ENCODE data around the gene KIFC3. TPM values are rescaled to one million over a fixed set of nuclear protein-coding genes. Genes with fewer than 3 reads are reported as not detected.

KIFC3 gene
- total RNA-seq, 1 donor from 2014 or later: 15.4 TPM

GRCh38 chr16:57711993-57712392, 90.3 kb downstream of the KIFC3 start:
- no peaks in the 10 kb centered on the region for H3K36me3 Mint-ChIP-seq (ENCODE audit: low read depth, unreplicated experiment)
- no peaks in the 10 kb centered on the region for H3K4me1 Mint-ChIP-seq (ENCODE audit: unreplicated experiment)
- no peak for DNase-seq (ENCODE audit: low spot score)
- no peak for TF ChIP-seq CTCF (IDR thresholded peaks at IDR 0.05; ENCODE audit: unreplicated experiment)
- H3K27me3 Mint-ChIP-seq (ENCODE audit: unreplicated experiment): no peaks in the 10 kb centered on the region
- no peaks in the 10 kb centered on the region for H3K9me3 Mint-ChIP-seq (ENCODE audit: unreplicated experiment)
- no peak overlapping the region for H3K27ac Mint-ChIP-seq (ENCODE audit: unreplicated experiment)
- H3K4me3 Mint-ChIP-seq (ENCODE audit: unreplicated experiment): no peak overlapping the region

GRCh38 chr16:57711346-57711745, 90.9 kb downstream of the KIFC3 start:
- no peaks in the 10 kb centered on the region for H3K27me3 Mint-ChIP-seq (ENCODE audit: unreplicated experiment)
- H3K4me1 Mint-ChIP-seq (ENCODE audit: unreplicated experiment): no peaks in the 10 kb centered on the region
- no peak overlapping the region for H3K27ac Mint-ChIP-seq (ENCODE audit: unreplicated experiment)
- H3K4me3 Mint-ChIP-seq (ENCODE audit: unreplicated experiment): no peak overlapping the region
- H3K9me3 Mint-ChIP-seq (ENCODE audit: unreplicated experiment): no peaks in the 10 kb centered on the region
- no peaks in the 10 kb centered on the region for H3K36me3 Mint-ChIP-seq (ENCODE audit: low read depth, unreplicated experiment)
- DNase-seq (ENCODE audit: low spot score): no peak
- TF ChIP-seq CTCF (IDR thresholded peaks at IDR 0.05; ENCODE audit: unreplicated experiment): no peak

GRCh38 chr16:57709663-57710062, 92.6 kb downstream of the KIFC3 start:
- no peak for TF ChIP-seq CTCF (IDR thresholded peaks at IDR 0.05; ENCODE audit: unreplicated experiment)
- no peak for DNase-seq (ENCODE audit: low spot score)
- peaks cover 1% of the 10 kb centered on the region for H3K27me3 Mint-ChIP-seq (ENCODE audit: unreplicated experiment)
- H3K27ac Mint-ChIP-seq (ENCODE audit: unreplicated experiment): no peak overlapping the region
- H3K36me3 Mint-ChIP-seq (ENCODE audit: low read depth, unreplicated experiment): no peaks in the 10 kb centered on the region
- H3K4me3 Mint-ChIP-seq (ENCODE audit: unreplicated experiment): no peak overlapping the region
- no peaks in the 10 kb centered on the region for H3K4me1 Mint-ChIP-seq (ENCODE audit: unreplicated experiment)
- no peaks in the 10 kb centered on the region for H3K9me3 Mint-ChIP-seq (ENCODE audit: unreplicated experiment)

Small RNA genes within 50 kb of the gene (microRNA-seq; reads per million reads assigned to microRNA genes)
- not detected for gene MIR6772 (ENCODE audit: unreplicated experiment)

Other genes with a start within 250 kb of the KIFC3 start
- 2.7 TPM for gene ADGRG1, start 173.9 kb downstream of the KIFC3 start, total RNA-seq (ENCODE audit: unreplicated experiment)
- 0.31 TPM for gene ADGRG3, start 134.2 kb downstream of the KIFC3 start, total RNA-seq (ENCODE audit: unreplicated experiment)
- gene DRC7, start 107.7 kb downstream of the KIFC3 start, total RNA-seq (ENCODE audit: unreplicated experiment): 1.8 TPM
- gene KATNB1, start 66.7 kb downstream of the KIFC3 start, total RNA-seq (ENCODE audit: unreplicated experiment): 29.2 TPM
- not detected for gene CNGB1, start 168.6 kb upstream of the KIFC3 start, total RNA-seq (ENCODE audit: unreplicated experiment)
- gene ZNF319, start 198.2 kb upstream of the KIFC3 start, total RNA-seq (ENCODE audit: unreplicated experiment): 16.1 TPM
- 79.5 TPM for gene USB1, start 198.9 kb upstream of the KIFC3 start, total RNA-seq (ENCODE audit: unreplicated experiment)
- gene MMP15, start 223.3 kb upstream of the KIFC3 start, total RNA-seq (ENCODE audit: unreplicated experiment): 97.8 TPM

Data from endothelial cell (in vitro differentiated cells).